K562 (cell line): ENCODE results near the gene NR0B2. TPM values are rescaled to one million over a fixed set of nuclear protein-coding genes. Genes with fewer than 3 reads are reported as not detected.
A peak's percentile ranks its signal among the peaks of the same experiment; 100 is the strongest.

Experiments
- ARID1B ChIP-seq: fragments of 450-650 bp; IDR thresholded peaks from 2 replicates; pipeline ENCODE4 v1.6.1; 2016; ENCODE audit warnings: antibody characterized with exemption, mild to moderate bottlenecking, inconsistent platforms
- ETV1 ChIP-seq: fragments of 450-650 bp; conservative IDR thresholded peaks from 2 replicates; pipeline ENCODE4 v1.6.1; 2016; ENCODE audit warnings: missing genetic modification characterization, control low read depth, low read depth, missing compliant biosample characterization
- GATAD2B ChIP-seq: fragments of 450-650 bp; IDR thresholded peaks from 2 replicates; pipeline ENCODE4 v1.6.1; 2017; ENCODE audit warnings: mild to moderate bottlenecking, borderline replicate concordance
- HMG20A ChIP-seq: fragments of 450-650 bp; formaldehyde crosslinking; conservative IDR thresholded peaks from 2 replicates; pipeline ENCODE4 v1.4.0; 2020; ENCODE audit warnings: mild to moderate bottlenecking, mixed read lengths
- HNRNPH1 ChIP-seq: fragments of 200-400 bp; formaldehyde crosslinking; optimal IDR thresholded peaks from 2 replicates; pipeline ENCODE3; 2017; ENCODE audit warnings: low read depth, mild to moderate bottlenecking, low read length, moderate library complexity
- KHSRP ChIP-seq: fragments of 450-650 bp; IDR thresholded peaks from 2 replicates; pipeline ENCODE4 v1.6.1; 2017
- MEIS2 ChIP-seq: fragments of 450-650 bp; IDR thresholded peaks from 2 replicates; pipeline ENCODE4 v1.6.1; 2014; ENCODE audit warnings: mild to moderate bottlenecking; ENCODE audit not compliant: partially characterized antibody
- MIER1 ChIP-seq: fragments of 450-650 bp; IDR thresholded peaks from 2 replicates; pipeline ENCODE4 v1.6.1; 2016; ENCODE audit warnings: antibody characterized with exemption, mild to moderate bottlenecking, low read depth
- MTA2 ChIP-seq: fragments of 450-650 bp; IDR thresholded peaks from 2 replicates; pipeline ENCODE4 v1.6.1; 2016; ENCODE audit warnings: low read depth
- NR4A1 ChIP-seq, 2 experiments: fragments of 250-450 bp in 1 of 2; fragments of 450-650 bp in 1 of 2; sonication (Bioruptor Pico) in 1 of 2; IDR thresholded peaks; 2 replicates each; pipeline versions ENCODE4 v1.4.0 to v1.6.1; 2016 to 2020; ENCODE audit warnings: mild to moderate bottlenecking in 2 of 2, missing compliant biosample characterization in 1 of 2, missing genetic modification characterization in 1 of 2, moderate library complexity in 1 of 2
- NRF1 ChIP-seq, 2 experiments: fragments of 450-650 bp; IDR thresholded peaks in 1 of 2; conservative IDR thresholded peaks in 1 of 2; 2 replicates each; pipeline ENCODE4 v1.6.1; 2014; ENCODE audit warnings: mild to moderate bottlenecking in 2 of 2
- SIN3B ChIP-seq: fragments of 450-650 bp; IDR thresholded peaks from 2 replicates; pipeline ENCODE4 v1.6.1; 2017; ENCODE audit warnings: low read depth, mild to moderate bottlenecking, moderate library complexity
- SRSF3 ChIP-seq: fragments of 200-400 bp; formaldehyde crosslinking; IDR thresholded peaks from 2 replicates; pipeline ENCODE4 v1.6.1; 2016; ENCODE audit warnings: mild to moderate bottlenecking, low read length, moderate library complexity; ENCODE audit not compliant: insufficient read depth
- ZNF699 ChIP-seq: fragments of 250-450 bp; sonication (Bioruptor Pico); IDR thresholded peaks from 2 replicates; pipeline ENCODE4 v1.8.0; 2021; ENCODE audit warnings: mild to moderate bottlenecking, moderate library complexity; ENCODE audit not compliant: insufficient replicate concordance
- polyA plus RNA-seq, 8 experiments: library from polyadenylated mRNA; depleted of rRNA in 4 of 8; stranded (reverse) in 5 of 8; unstranded in 3 of 8; fragments of >200 nt; fragmentation: Nextera tagmentation in 2 of 8; fragmentation: Illumina TruSeq in 1 of 8; extraction: Ambion mirVana in 2 of 8; extraction: Trizol in 1 of 8; gene quantifications; 2 replicates each; pipeline versions ENCODE4 v1.2.1 to v1.2.3, GENCODE V29; 2011 to 2014; ENCODE audit warnings: inconsistent platforms in 1 of 8, missing spikeins in 1 of 8
- total RNA-seq, 7 experiments: library from RNA; depleted of rRNA in 6 of 7; stranded (reverse); fragments of >200 nt in 6 of 7; fragmentation: Illumina TruSeq in 2 of 7; extraction: Trizol in 2 of 7; gene quantifications; 2 replicates each; pipeline versions ENCODE4 v1.2.1 to v1.2.3, GENCODE V29; 2011 to 2021; ENCODE audit warnings: low replicate concordance in 1 of 7
- TF ChIP-seq, protein P1 (sequence below): fragments of 250-450 bp; sonication (Bioruptor Pico); IDR thresholded peaks from 2 replicates; pipeline ENCODE4 v1.4.0; 2020; ENCODE audit warnings: mild to moderate bottlenecking, moderate library complexity, borderline replicate concordance
- TF ChIP-seq, protein P2 (sequence below): sonication (generic); formaldehyde crosslinking; IDR thresholded peaks from 2 replicates; pipeline ENCODE4 v1.8.1; 2023; ENCODE audit warnings: mild to moderate bottlenecking, missing genetic modification reagents
- TF ChIP-seq, protein P3 (sequence below): fragments of 450-650 bp; IDR thresholded peaks from one replicate; pipeline ENCODE4 v1.6.1; 2018; ENCODE audit warnings: mild to moderate bottlenecking, moderate library complexity; ENCODE audit not compliant: partially characterized antibody
- TF ChIP-seq, protein P4 (sequence below): sonication (generic); formaldehyde crosslinking; IDR thresholded peaks from 2 replicates; pipeline ENCODE4 v1.8.0; 2022; ENCODE audit warnings: mild to moderate bottlenecking, missing genetic modification reagents, borderline replicate concordance

The NR0B2 gene
- total and polyA plus RNA-seq, 9 of the 15 experiments (the other 6 are each of a cell fraction or from before 2014, with no cell fraction given) = not detected

DNA sequence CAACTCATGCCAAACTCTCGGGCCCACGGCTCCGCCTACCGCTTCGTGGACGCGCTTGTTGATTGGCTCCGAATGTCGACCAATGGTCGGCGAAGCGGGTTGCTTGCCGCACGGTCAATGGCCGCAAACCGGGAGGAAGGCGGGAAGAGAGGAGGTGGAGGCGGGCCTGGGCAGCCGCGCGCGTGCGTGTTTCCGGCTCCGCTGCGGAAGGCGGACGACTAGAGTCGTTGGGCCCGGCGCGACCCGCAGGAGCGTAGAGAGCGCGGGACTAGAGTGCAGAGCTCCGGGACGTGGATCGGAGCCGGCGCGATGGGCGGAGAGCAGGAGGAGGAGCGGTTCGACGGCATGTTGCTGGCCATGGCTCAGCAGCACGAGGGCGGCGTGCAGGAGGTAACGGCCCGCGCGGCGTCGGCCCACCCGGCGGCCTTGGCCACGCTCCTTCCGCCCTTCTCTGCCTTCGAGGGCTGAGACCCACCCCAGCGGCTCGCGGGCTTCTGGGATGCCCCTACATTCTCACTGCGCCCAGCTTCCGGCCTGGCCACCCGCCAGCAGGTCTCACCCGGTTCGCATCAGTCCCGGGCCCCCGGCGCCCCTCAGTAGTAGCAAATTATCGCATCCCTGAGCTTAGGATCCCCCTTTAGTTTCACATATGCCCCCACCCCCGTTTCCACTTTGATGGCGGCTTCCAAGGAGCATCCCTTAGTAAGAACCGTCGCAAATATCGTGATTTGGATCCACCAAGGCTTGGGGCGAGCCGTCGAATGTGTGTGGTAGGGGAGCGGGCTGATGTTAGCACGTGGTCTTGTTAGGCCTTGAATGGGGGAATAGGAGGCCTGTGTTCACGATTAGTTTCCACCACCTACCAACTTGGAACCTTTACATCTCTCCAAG is 8.0 kb upstream of the NR0B2 start, which contains the start of gene NUDC (continued):
- TF ChIP-seq, protein P1, sequence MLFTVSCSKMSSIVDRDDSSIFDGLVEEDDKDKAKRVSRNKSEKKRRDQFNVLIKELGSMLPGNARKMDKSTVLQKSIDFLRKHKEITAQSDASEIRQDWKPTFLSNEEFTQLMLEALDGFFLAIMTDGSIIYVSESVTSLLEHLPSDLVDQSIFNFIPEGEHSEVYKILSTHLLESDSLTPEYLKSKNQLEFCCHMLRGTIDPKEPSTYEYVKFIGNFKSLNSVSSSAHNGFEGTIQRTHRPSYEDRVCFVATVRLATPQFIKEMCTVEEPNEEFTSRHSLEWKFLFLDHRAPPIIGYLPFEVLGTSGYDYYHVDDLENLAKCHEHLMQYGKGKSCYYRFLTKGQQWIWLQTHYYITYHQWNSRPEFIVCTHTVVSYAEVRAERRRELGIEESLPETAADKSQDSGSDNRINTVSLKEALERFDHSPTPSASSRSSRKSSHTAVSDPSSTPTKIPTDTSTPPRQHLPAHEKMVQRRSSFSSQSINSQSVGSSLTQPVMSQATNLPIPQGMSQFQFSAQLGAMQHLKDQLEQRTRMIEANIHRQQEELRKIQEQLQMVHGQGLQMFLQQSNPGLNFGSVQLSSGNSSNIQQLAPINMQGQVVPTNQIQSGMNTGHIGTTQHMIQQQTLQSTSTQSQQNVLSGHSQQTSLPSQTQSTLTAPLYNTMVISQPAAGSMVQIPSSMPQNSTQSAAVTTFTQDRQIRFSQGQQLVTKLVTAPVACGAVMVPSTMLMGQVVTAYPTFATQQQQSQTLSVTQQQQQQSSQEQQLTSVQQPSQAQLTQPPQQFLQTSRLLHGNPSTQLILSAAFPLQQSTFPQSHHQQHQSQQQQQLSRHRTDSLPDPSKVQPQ = no peak
- TF ChIP-seq MIER1 (no peak), HMG20A (CRISPR knock-in tag) (no peak), GATAD2B (no peak; the same call in 1 of the 2 replicates), ARID1B (no peak), ETV1 (tag) (peak; percentile 69), SIN3B (peak; percentile 86), NRF1 (conservative IDR thresholded peaks at IDR 0.05 in 1 of 2, IDR thresholded peaks at IDR 0.05 in 1 of 2) (peak; percentile 95 to 96), MEIS2 (peak; percentile 63), KHSRP (no peak), NR4A1 (CRISPR knock-in tag; IDR thresholded peaks at IDR 0.05) (0 out of 2 replicates have a peak, but pooled peaks have one; percentile 81), NR4A1 (tag; IDR thresholded peaks at IDR 0.05) (no peak), MTA2 (no peak), ZNF699 (CRISPR knock-in tag) (no peak), HNRNPH1 (no peak), SRSF3 (no peak)
- TF ChIP-seq, protein P2, sequence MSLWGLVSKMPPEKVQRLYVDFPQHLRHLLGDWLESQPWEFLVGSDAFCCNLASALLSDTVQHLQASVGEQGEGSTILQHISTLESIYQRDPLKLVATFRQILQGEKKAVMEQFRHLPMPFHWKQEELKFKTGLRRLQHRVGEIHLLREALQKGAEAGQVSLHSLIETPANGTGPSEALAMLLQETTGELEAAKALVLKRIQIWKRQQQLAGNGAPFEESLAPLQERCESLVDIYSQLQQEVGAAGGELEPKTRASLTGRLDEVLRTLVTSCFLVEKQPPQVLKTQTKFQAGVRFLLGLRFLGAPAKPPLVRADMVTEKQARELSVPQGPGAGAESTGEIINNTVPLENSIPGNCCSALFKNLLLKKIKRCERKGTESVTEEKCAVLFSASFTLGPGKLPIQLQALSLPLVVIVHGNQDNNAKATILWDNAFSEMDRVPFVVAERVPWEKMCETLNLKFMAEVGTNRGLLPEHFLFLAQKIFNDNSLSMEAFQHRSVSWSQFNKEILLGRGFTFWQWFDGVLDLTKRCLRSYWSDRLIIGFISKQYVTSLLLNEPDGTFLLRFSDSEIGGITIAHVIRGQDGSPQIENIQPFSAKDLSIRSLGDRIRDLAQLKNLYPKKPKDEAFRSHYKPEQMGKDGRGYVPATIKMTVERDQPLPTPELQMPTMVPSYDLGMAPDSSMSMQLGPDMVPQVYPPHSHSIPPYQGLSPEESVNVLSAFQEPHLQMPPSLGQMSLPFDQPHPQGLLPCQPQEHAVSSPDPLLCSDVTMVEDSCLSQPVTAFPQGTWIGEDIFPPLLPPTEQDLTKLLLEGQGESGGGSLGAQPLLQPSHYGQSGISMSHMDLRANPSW (CRISPR knock-in tag) = 0 out of 2 replicates have a peak, but pooled peaks have one; percentile 32
- TF ChIP-seq, protein P3, sequence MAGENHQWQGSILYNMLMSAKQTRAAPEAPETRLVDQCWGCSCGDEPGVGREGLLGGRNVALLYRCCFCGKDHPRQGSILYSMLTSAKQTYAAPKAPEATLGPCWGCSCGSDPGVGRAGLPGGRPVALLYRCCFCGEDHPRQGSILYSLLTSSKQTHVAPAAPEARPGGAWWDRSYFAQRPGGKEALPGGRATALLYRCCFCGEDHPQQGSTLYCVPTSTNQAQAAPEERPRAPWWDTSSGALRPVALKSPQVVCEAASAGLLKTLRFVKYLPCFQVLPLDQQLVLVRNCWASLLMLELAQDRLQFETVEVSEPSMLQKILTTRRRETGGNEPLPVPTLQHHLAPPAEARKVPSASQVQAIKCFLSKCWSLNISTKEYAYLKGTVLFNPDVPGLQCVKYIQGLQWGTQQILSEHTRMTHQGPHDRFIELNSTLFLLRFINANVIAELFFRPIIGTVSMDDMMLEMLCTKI = no peak
- TF ChIP-seq, protein P4, sequence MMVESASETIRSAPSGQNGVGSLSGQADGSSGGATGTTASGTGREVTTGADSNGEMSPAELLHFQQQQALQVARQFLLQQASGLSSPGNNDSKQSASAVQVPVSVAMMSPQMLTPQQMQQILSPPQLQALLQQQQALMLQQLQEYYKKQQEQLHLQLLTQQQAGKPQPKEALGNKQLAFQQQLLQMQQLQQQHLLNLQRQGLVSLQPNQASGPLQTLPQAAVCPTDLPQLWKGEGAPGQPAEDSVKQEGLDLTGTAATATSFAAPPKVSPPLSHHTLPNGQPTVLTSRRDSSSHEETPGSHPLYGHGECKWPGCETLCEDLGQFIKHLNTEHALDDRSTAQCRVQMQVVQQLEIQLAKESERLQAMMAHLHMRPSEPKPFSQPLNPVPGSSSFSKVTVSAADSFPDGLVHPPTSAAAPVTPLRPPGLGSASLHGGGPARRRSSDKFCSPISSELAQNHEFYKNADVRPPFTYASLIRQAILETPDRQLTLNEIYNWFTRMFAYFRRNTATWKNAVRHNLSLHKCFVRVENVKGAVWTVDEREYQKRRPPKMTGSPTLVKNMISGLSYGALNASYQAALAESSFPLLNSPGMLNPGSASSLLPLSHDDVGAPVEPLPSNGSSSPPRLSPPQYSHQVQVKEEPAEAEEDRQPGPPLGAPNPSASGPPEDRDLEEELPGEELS (CRISPR knock-in tag) = peak; percentile 72; the same call in 1 of the 2 replicates
